ENCODE data around the gene TRAPPC14. TPM values are rescaled to one million over a fixed set of nuclear protein-coding genes. Genes with fewer than 3 reads are reported as not detected.
"Not testable (repeated sequence)": the region's sequence is repeated elsewhere in the genome, so short reads cannot be mapped to it uniquely, and the experiment has no call there.

Gene TRAPPC14
- total RNA-seq, 1 experiment from 2014 or later = 14.8 TPM

- Histone ChIP-seq H3K36me3 (replicated peaks; ENCODE audit: control insufficient read depth, insufficient read depth, low read length) (peaks cover 22% of the 10 kb centered on the region), H3K4me3 (ENCODE audit: insufficient read depth, low read depth, low read length) (no peak overlapping the region), H3K27me3 (ENCODE audit: control insufficient read depth, insufficient read depth, low read length) (no peaks in the 10 kb centered on the region)
- peak; percentile 36 for DNase-seq
These were observed 4.6 kb downstream of the TRAPPC14 start for GRCh38 chr7:100153708-100154535.

DNA sequence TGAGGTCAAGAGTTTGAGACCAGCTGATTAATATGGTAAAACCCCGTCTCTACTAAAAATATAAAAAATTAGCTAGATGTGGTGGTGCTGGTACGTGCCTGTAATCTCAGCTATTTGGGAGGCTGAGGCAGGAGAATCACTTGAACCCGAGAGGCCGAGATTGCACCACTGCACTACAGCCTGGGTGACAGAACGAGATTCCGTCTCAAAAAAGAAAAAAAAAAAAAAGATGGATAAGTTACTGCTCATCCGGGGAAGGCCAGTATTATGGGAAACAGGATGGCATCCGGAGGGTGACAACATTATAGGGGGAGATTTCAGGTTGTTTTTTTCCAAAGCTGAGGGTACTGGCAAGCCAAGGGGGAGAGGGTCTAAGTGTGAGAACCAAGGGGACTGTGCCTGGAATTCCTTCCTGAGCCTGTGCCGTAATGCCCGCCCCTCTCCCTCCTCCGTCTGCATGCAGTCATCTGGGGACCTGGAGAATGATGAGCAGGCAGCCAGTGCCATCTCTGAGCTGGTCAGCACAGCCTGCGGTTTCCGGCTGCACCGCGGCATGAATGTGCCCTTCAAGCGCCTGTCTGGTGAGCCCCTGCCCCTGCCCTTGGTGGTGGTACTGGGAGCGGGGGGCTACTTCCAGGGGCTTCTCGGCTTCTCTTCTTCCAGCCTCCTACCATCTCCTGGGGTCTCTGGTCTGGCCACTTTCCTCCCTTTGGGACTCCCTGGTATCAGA lies 5.4 kb downstream of the TRAPPC14 start:
- DNase-seq = peak; percentile 29
- no peak overlapping the region for H3K4me3 ChIP-seq (ENCODE audit: insufficient read depth, low read depth, low read length)
- H3K27me3 ChIP-seq (ENCODE audit: control insufficient read depth, insufficient read depth, low read length) = no peaks in the 10 kb centered on the region
- H3K36me3 ChIP-seq (replicated peaks; ENCODE audit: control insufficient read depth, insufficient read depth, low read length) = peaks cover 22% of the 10 kb centered on the region

- no peak overlapping the region for H3K4me3 ChIP-seq (ENCODE audit: insufficient read depth, low read depth, low read length)
- no peaks in the 10 kb centered on the region for H3K27me3 ChIP-seq (ENCODE audit: control insufficient read depth, insufficient read depth, low read length)
- H3K36me3 ChIP-seq (replicated peaks; ENCODE audit: control insufficient read depth, insufficient read depth, low read length) = peaks cover 22% of the 10 kb centered on the region
- peak; percentile 19 for DNase-seq
These were observed 6.1 kb downstream of the TRAPPC14 start for GRCh38 chr7:100152404-100152803.

DNA sequence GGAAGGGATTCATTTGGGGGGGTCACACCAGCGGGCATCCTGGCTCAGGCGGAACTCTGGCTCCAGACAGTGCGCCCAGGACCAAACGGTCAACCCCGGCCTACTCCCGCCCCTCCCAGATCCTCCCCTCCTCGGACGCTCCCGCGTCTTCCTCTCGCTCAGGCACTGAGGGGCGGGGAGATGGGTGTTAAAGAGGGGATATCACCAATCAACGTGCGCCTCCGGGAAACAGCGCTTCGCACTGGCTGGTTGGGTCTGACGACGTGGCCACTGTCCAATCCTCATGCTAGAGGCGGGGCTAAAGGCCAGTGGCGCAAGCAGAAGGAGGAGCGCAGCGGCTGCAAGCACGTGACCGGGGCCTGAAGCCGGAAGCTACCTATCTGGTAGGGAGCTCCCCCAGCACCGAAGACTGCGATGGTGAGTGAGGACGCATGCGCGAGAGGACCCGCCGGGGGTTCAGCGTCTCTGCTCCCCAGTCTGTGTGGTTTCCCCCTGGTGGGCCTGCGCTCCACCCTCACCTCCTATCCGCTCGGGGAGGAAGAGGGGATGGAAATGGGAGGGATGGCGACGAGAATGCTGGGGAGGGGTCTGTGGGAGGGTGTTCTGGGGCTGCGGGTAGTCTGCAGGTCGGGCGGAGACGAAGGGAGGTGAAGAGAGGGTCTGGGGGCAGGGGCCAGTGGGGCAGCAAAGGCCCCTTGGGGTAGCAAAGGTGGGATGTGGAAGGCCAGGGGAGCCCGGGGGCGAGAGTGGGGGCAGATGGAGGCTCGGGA lies 9.8 kb downstream of the TRAPPC14 start, which contains the start of gene LAMTOR4:
Gene LAMTOR4, plus strand, starts transcription at position 360 of the 770 bp plus-strand sequence. Its CDS starts 55 bp downstream, at position 415.
- Histone ChIP-seq H3K4me3 (ENCODE audit: insufficient read depth, low read depth, low read length) (peak within 1 kb of the TSS; percentile 67), H3K27me3 (ENCODE audit: control insufficient read depth, insufficient read depth, low read length) (no peaks in the 10 kb centered on the region), H3K36me3 (replicated peaks; ENCODE audit: control insufficient read depth, insufficient read depth, low read length) (peaks cover 2% of the 10 kb centered on the region)
- DNase-seq = peak; percentile 99

DNA sequence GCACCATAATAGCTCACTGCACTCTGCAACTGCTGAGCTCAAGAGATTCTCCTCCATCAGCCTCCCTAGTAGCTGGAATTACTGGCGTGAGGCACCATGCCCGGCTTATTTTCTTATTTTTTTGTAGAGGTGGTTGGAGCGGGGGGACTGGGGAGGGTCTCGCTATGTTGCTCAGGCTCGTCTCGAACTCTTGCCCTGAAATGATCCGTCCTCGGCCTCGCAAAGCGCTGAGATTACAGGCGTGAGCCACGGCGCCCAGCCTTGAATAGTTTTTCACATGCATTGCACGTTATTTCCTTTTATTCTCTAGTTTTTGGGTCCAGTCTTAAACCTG lies 10.3 kb downstream of the TRAPPC14 start:
- Histone ChIP-seq H3K36me3 (replicated peaks; ENCODE audit: control insufficient read depth, insufficient read depth, low read length) (peaks cover 2% of the 10 kb centered on the region), H3K4me3 (ENCODE audit: insufficient read depth, low read depth, low read length) (peak overlapping the region; percentile 6; the same call in 1 of the 2 replicates), H3K27me3 (ENCODE audit: control insufficient read depth, insufficient read depth, low read length) (no peaks in the 10 kb centered on the region)
- DNase-seq = no peak

DNA sequence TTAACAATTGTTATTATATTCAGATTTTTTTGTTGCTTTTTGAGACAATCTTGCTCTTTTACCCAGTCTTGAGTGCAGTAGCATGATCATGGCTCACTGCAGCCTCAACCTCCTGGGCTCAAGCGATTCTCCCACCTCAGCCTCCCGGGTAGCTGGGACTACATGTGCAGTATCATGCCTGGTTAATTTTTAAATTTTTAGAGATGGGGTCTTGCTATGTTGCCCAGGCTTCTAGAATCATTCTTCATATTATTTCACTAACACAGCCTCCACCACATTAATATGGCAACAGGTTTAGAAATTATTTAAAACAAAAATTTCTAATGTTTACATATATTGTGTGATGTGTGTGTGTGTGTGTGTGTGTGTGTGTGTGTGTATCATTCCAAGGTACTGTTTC lies 11.2 kb downstream of the TRAPPC14 start:
- Histone ChIP-seq H3K36me3 (replicated peaks; ENCODE audit: control insufficient read depth, insufficient read depth, low read length) (peaks cover 2% of the 10 kb centered on the region), H3K27me3 (ENCODE audit: control insufficient read depth, insufficient read depth, low read length) (no peaks in the 10 kb centered on the region), H3K4me3 (ENCODE audit: insufficient read depth, low read depth, low read length) (no peak overlapping the region)
- no peak for DNase-seq

- not testable (repeated sequence) for DNase-seq; H3K36me3 ChIP-seq (replicated peaks; ENCODE audit: control insufficient read depth, insufficient read depth, low read length); H3K27me3 ChIP-seq (ENCODE audit: control insufficient read depth, insufficient read depth, low read length)
These were observed 12.2 kb downstream of the TRAPPC14 start for GRCh38 chr7:100146350-100146749.

DNA sequence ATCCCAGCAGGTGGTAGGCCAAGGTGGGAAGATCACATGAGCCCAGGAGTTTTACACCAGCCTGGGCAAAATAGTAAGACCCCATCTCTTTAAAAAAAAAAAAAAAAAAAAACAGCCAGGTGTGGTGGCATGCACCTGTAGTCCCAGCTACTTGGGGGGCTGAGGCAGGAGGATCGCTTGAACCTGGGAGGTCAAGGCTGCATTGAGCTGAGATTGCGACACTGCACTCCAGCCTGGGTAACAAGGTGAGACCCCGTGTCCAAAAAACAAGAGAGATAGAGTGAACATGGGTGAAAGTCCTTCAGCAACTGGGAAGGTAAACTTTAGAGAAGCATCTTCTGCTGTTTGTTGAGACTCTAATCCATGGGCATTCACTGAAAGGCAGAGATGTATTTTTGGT lies 16.1 kb downstream of the TRAPPC14 start:
- no peaks in the 10 kb centered on the region for H3K36me3 ChIP-seq (replicated peaks; ENCODE audit: control insufficient read depth, insufficient read depth, low read length)
- no peak overlapping the region for H3K4me3 ChIP-seq (ENCODE audit: insufficient read depth, low read depth, low read length)
- no peak for DNase-seq
- no peaks in the 10 kb centered on the region for H3K27me3 ChIP-seq (ENCODE audit: control insufficient read depth, insufficient read depth, low read length)

More at GRCh38 chr7:100146350-100146749, 12.2 kb downstream of the TRAPPC14 start:
- H3K4me3 ChIP-seq (ENCODE audit: insufficient read depth, low read depth, low read length) = not testable (repeated sequence)

DNA sequence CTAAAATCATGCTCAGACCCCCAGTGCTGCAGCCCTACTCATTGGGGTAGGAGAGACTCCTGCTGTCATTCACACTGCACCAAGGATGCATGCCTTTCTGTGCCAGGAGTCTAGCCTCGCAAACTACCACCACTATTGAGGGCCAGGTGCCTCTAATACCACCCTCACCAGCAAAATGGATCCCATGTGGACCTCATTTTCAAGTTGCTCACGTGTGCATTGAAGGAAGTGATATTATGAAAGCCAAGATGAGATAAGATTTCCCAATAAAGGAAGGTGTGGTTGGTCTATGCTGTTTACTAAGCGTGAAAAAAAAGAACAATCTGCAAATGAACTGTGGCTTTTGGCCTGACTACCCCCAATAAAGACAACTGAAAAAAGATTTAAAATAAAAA lies 17.0 kb downstream of the TRAPPC14 start:
- no peak for DNase-seq
- H3K4me3 ChIP-seq (ENCODE audit: insufficient read depth, low read depth, low read length) = no peak overlapping the region
- H3K27me3 ChIP-seq (ENCODE audit: control insufficient read depth, insufficient read depth, low read length) = no peaks in the 10 kb centered on the region
- no peaks in the 10 kb centered on the region for H3K36me3 ChIP-seq (replicated peaks; ENCODE audit: control insufficient read depth, insufficient read depth, low read length)

DNA sequence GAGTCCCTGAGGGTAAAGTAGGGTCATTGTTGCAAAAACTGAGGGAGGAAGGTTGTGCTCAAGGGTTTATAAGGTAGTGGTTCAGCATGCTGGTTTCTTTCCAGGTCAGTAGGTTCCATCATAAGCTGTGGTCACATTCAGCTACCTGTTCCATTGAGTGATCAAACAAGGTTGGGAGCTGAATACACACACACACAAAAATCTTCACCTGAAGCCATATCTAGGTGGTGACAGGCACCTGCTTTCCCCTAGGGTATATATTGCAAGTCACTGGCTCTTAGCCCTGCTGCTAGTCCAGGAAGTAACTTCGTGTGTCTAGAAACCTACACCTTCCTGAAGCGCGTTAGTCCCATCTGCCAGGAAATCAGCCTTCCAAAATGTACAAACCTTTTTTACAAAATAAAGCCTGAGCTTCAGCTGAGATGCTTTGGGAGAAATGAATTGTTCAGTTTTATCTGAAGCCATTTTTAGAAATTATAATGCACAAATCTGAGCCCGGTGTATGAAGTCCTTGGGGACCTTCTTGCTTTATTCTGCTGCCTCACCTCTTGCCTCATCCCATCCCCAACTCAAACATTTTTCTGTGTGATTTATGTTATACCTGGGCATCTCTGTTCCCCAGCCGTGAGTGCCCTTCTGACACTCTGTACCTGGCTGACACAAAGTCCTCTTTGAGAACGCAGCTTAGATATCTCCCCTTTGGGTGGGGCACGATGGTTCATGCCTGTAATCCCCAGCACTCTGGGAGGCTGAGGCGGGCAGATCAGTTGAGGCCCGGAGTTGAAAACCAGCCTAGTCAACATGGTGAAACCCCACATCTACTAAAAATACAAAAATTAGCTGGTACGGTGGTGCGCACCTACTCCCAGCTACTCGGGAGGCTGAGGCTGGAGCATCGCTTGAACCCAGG lies 20.4 kb downstream of the TRAPPC14 start:
- Histone ChIP-seq H3K27me3 (ENCODE audit: control insufficient read depth, insufficient read depth, low read length) (no peaks in the 10 kb centered on the region), H3K36me3 (replicated peaks; ENCODE audit: control insufficient read depth, insufficient read depth, low read length) (no peaks in the 10 kb centered on the region), H3K4me3 (ENCODE audit: insufficient read depth, low read depth, low read length) (no peak overlapping the region)
- no peak for DNase-seq

GRCh38 chr7:100132697-100133151 lies 25.8 kb downstream of the TRAPPC14 start:
- Histone ChIP-seq H3K4me3 (ENCODE audit: insufficient read depth, low read depth, low read length) (no peak overlapping the region), H3K36me3 (replicated peaks; ENCODE audit: control insufficient read depth, insufficient read depth, low read length) (no peaks in the 10 kb centered on the region), H3K27me3 (ENCODE audit: control insufficient read depth, insufficient read depth, low read length) (peaks cover 11% of the 10 kb centered on the region)
- peak; percentile 91 for DNase-seq

DNA sequence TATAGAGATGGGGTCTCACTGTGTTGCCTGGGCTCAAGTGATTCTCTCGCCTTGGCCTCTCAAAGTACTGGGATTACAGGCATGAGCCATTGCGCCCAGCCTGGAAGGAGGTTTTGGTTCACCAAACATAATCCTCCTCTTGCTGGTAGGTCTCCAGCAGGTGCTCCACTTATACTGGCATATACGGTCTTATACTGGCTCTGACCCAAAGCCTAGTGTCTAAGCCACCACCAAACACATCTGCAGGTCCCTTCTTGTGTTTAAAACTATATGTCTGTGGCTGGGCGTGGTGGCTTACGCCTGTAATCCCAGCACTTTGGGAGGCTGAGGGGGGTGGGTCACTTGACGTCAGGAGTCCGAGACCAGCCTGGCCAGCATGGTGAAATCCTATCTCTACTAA lies 26.4 kb downstream of the TRAPPC14 start:
- Histone ChIP-seq H3K27me3 (ENCODE audit: control insufficient read depth, insufficient read depth, low read length) (peaks cover 13% of the 10 kb centered on the region), H3K36me3 (replicated peaks; ENCODE audit: control insufficient read depth, insufficient read depth, low read length) (no peaks in the 10 kb centered on the region), H3K4me3 (ENCODE audit: insufficient read depth, low read depth, low read length) (no peak overlapping the region)
- no peak for DNase-seq

DNA sequence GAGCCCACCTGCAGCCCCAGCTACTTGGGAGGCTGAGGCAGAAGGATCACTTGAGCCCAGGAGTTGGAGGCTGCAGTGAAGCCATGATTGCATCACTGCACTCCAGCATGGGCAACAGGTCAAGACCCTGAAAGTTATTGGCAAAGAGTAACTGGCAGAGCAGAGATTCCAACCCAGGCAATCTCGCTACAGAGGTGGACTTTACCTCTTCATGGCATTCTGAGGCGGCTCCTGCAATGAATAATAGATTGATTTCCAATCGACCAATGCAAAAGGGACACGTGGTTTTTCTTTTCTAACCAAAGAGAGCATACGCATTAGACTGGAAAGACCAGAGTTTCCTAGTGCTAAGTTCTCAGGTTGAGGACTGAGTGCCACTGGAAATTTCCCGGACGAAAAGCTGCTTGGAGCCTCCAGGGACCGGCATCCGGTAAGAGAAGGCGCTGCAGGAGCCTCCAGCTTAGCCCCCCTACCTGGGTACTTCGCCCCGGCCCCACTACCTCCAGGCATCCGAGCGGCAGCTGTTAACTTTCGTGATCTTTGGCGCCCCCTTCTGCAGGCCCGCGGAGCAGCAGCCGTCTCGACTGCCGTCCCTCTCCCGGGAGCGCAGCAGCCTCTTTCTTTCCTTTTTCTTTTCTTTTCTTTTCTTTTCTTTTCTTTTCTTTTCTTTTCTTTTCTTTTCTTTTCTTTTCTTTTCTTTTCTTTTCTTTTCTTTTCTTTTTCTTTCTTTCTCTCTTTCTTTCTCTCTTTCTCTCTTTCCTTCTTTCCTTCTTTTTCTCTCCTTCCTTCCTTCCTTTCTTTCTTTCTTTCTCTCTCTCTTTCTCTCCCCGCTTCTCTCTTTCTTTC lies 27.7 kb downstream of the TRAPPC14 start:
- no peak overlapping the region; the same call in 1 of the 2 replicates for H3K4me3 ChIP-seq (ENCODE audit: insufficient read depth, low read depth, low read length)
- no peaks in the 10 kb centered on the region for H3K36me3 ChIP-seq (replicated peaks; ENCODE audit: control insufficient read depth, insufficient read depth, low read length)
- peaks cover 13% of the 10 kb centered on the region for H3K27me3 ChIP-seq (ENCODE audit: control insufficient read depth, insufficient read depth, low read length)
- peak; percentile 96 for DNase-seq

All from H7 (cell line).